MCF 10A (cell line): Measurements from ENCODE around the gene RPS6KA4. TPM values are rescaled to one million over a fixed set of nuclear protein-coding genes. Genes with fewer than 3 reads are reported as not detected.
A peak's percentile ranks its signal among the peaks of the same experiment; 100 is the strongest.

ENCODE experiments used
- BruUV-seq: library from RNA; stranded (reverse); fragments of 400-500 nt; replicated peaks from 2 replicates; lab custom pipeline; 2021; lab: Mats Ljungman, UMichigan
- CTCF ChIA-PET: fragments of 300-600 bp; sonication (Branson Sonifier 250); formaldehyde crosslinking; extraction: SDS; loops from one replicate; lab custom pipeline; 2021; ENCODE audit warnings: antibody characterized with exemption, inconsistent platforms; lab: Yijun Ruan, JAX
- POLR2A ChIA-PET: fragments of 300-600, 350-650 bp; sonication (Branson Sonifier 250); formaldehyde crosslinking; extraction: SDS; loops from one replicate; lab custom pipeline; 2020; ENCODE audit warnings: antibody characterized with exemption, inconsistent platforms; lab: Yijun Ruan, JAX
- DNase-seq: peaks from one replicate; pipeline ENCODE4 v3.0.0-alpha.2; 2018; ENCODE audit not compliant: unreplicated experiment
- H3K27ac Mint-ChIP-seq: one replicate; pipeline ENCODE4 v1.8.0; 2022; ENCODE audit warnings: mild to moderate bottlenecking, low read depth, mixed read lengths; ENCODE audit not compliant: unreplicated experiment
- H3K27me3 Mint-ChIP-seq: one replicate; pipeline ENCODE4 v1.8.0; 2022; ENCODE audit warnings: mixed read lengths; ENCODE audit not compliant: insufficient read depth, unreplicated experiment
- H3K36me3 Mint-ChIP-seq: one replicate; pipeline ENCODE4 v1.8.0; 2022; ENCODE audit warnings: mild to moderate bottlenecking, moderate library complexity, mixed read lengths; ENCODE audit not compliant: insufficient read depth, unreplicated experiment
- H3K4me1 Mint-ChIP-seq: one replicate; pipeline ENCODE4 v1.8.0; 2022; ENCODE audit warnings: mixed read lengths; ENCODE audit not compliant: insufficient read depth, unreplicated experiment
- H3K4me3 Mint-ChIP-seq: one replicate; pipeline ENCODE4 v1.8.0; 2022; ENCODE audit warnings: mild to moderate bottlenecking, moderate library complexity, mixed read lengths; ENCODE audit not compliant: unreplicated experiment
- H3K9me3 Mint-ChIP-seq: one replicate; pipeline ENCODE4 v1.8.0; 2022; ENCODE audit warnings: mixed read lengths; ENCODE audit not compliant: unreplicated experiment
- CTCF ChIP-seq: fragments of 200-600 bp; IDR thresholded peaks from one replicate; pipeline ENCODE4 v1.8.0; 2022; ENCODE audit warnings: antibody characterized with exemption, mild to moderate bottlenecking; ENCODE audit not compliant: unreplicated experiment
- intact Hi-C: fragments of 100-400 bp; cut with micrococcal nuclease; formaldehyde crosslinking; loops from 2 replicates; pipeline ENCODE4 v1.14.1; 2022
- total RNA-seq: library from RNA; stranded (reverse); gene quantifications from 2 replicates; pipeline ENCODE4 v1.2.3, GENCODE V29; 2022

The RPS6KA4 gene
- total RNA-seq, 1 experiment from 2014 or later: 42.5 TPM

- intact Hi-C loops: no loop called here
- no TSS peak for BruUV-seq
- no peaks in the 10 kb centered on the region for H3K9me3 Mint-ChIP-seq
- H3K4me3 Mint-ChIP-seq: no peak overlapping the region
- H3K4me1 Mint-ChIP-seq: peaks cover 5% of the 10 kb centered on the region
- peaks cover 6% of the 10 kb centered on the region for H3K36me3 Mint-ChIP-seq
- no peak for DNase-seq
- ChIA-PET POLR2A (no interaction called here), CTCF (interaction anchor here (0.6 to 1.7 kb wide), 3 partner anchors 41 to 312 kb away, joined by 3 to 4 read pairs (median 4); no protein-coding TSS in a partner anchor)
- no peaks in the 10 kb centered on the region for H3K27me3 Mint-ChIP-seq
- no peak for TF ChIP-seq CTCF
- no peak overlapping the region for H3K27ac Mint-ChIP-seq
Measured at GRCh38 chr11:64396079-64396591, 37.2 kb downstream of the RPS6KA4 start.

- peak; percentile 65 for DNase-seq
- no TSS peak for BruUV-seq
Measured at GRCh38 chr11:64400102-64400501, 41.1 kb downstream of the RPS6KA4 start.

GRCh38 chr11:64400667-64401066 lies 41.7 kb downstream of the RPS6KA4 start:
- Mint-ChIP-seq H3K27ac (no peak overlapping the region), H3K36me3 (peaks cover 6% of the 10 kb centered on the region), H3K4me1 (peaks cover 5% of the 10 kb centered on the region), H3K4me3 (no peak overlapping the region), H3K27me3 (peaks cover 26% of the 10 kb centered on the region), H3K9me3 (no peaks in the 10 kb centered on the region)
- no peak for TF ChIP-seq CTCF
- ChIA-PET POLR2A (no interaction called here), CTCF (interaction anchor here (0.6 kb wide), 2 partner anchors 9 to 996 kb away, joined by 3 read pairs; no protein-coding TSS in a partner anchor)
- intact Hi-C loops: no loop called here
- no peak for DNase-seq
- no TSS peak for BruUV-seq

More at GRCh38 chr11:64400102-64400501, 41.1 kb downstream of the RPS6KA4 start:
- ChIA-PET CTCF (interaction anchor here (0.7 to 1.0 kb wide), 2 partner anchors 8 to 1682 kb away, joined by 3 to 4 read pairs; no protein-coding TSS in a partner anchor), POLR2A (interaction anchor here (0.7 to 0.8 kb wide), 2 partner anchors 9 to 37 kb away, joined by 3 read pairs; no protein-coding TSS in a partner anchor)
- Mint-ChIP-seq H3K4me3 (no peak overlapping the region), H3K9me3 (no peaks in the 10 kb centered on the region), H3K36me3 (peaks cover 6% of the 10 kb centered on the region), H3K27ac (no peak overlapping the region), H3K4me1 (peaks cover 5% of the 10 kb centered on the region), H3K27me3 (peaks cover 24% of the 10 kb centered on the region)
- TF ChIP-seq CTCF: no peak
- intact Hi-C loops: no loop called here

GRCh38 chr11:64401775-64402174 lies 42.8 kb downstream of the RPS6KA4 start:
- H3K27me3 Mint-ChIP-seq: peaks cover 26% of the 10 kb centered on the region
- CTCF ChIA-PET: no interaction called here
- DNase-seq: no peak
- H3K9me3 Mint-ChIP-seq: no peaks in the 10 kb centered on the region
- H3K36me3 Mint-ChIP-seq: peaks cover 6% of the 10 kb centered on the region
- TF ChIP-seq CTCF: no peak
- POLR2A ChIA-PET: no interaction called here
- intact Hi-C loops: no loop called here
- H3K27ac Mint-ChIP-seq: no peak overlapping the region
- H3K4me3 Mint-ChIP-seq: no peak overlapping the region
- peaks cover 5% of the 10 kb centered on the region for H3K4me1 Mint-ChIP-seq
- no TSS peak for BruUV-seq
